ENCODE results near the gene SH3RF3. TPM values are rescaled to one million over a fixed set of nuclear protein-coding genes. Genes with fewer than 3 reads are reported as not detected.

SH3RF3 gene
- polyA plus RNA-seq, 1 of the 3 experiments (the other 2 are of a cell fraction): 1.9 TPM

DNA sequence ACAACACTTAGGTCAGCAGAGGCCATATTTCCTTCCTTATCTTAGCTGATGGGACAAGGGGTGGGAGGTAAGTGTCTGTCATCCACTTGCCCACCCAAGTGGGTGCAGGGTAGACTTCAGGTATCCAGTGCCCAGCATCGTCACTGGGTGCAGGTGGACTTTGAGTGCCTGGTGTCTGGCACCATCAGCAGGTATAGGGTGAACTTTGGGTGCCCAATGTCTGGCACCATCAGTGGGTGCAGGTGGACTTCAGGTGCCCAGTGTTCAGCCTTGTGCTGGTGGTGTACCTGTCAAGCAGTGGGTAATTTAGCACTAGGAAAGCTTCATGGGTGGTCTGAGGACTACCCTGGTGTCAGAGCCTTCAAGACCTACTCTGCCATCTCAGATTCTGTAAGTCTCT, 309.1 kb downstream of the SH3RF3 start:
- Histone ChIP-seq H3F3A (replicated peaks; ENCODE audit: insufficient read depth) (peaks cover 5% of the 10 kb centered on the region), H3K79me2 (ENCODE audit: insufficient read depth) (no peaks in the 10 kb centered on the region), H3K9me2 (no peaks in the 10 kb centered on the region), H2AFZ (ENCODE audit: low read depth) (no peak overlapping the region), H4K20me1 (ENCODE audit: insufficient read depth) (no peaks in the 10 kb centered on the region), H3K27ac (ENCODE audit: low read depth in 2 of 2, low read length in 1 of 2) (no peak overlapping the region), H3K27me3 (ENCODE audit: insufficient read depth) (no peaks in the 10 kb centered on the region), H3K9me3 (peaks cover 8% of the 10 kb centered on the region; the same call in 1 of the 2 replicates), H3K9ac (no peak overlapping the region), H3K4me3 (ENCODE audit: low read depth in 2 of 2, low read length in 1 of 2) (no peak overlapping the region), H3K4me1 (ENCODE audit: control insufficient read depth in 1 of 2, insufficient read depth in 2 of 2, low read depth in 1 of 2, low read length in 1 of 2) (no peaks in the 10 kb centered on the region; a peak in 1 of 4 replicates), H3K4me2 (no peak overlapping the region), H3K36me3 (replicated peaks in 1 of 2; ENCODE audit: control insufficient read depth in 1 of 2, insufficient read depth in 2 of 2, low read length in 1 of 2) (peaks cover 9 to 27% of the 10 kb centered on the region in 2 experiments)
- no peak for DNase-seq
- 100% methylated on average over 1 of the region's 1 CpG for WGBS (ENCODE audit: low lambda C conversion rate)
- no peak for TF ChIP-seq SIN3A (IDR thresholded peaks at IDR 0.05; ENCODE audit: borderline replicate concordance, low read depth, low read length)
- TF ChIP-seq RCOR1 (IDR thresholded peaks at IDR 0.05; ENCODE audit: low read length): no peak
- TF ChIP-seq TAF1 (IDR thresholded peaks at IDR 0.05; ENCODE audit: borderline replicate concordance, low read depth, low read length): no peak
- no peak for TF ChIP-seq ELF1 (IDR thresholded peaks at IDR 0.05)
- no peak for TF ChIP-seq PBX3 (IDR thresholded peaks at IDR 0.05)
- TF ChIP-seq CHD2 (IDR thresholded peaks at IDR 0.05; ENCODE audit: low read length, partially characterized antibody): no peak
- TF ChIP-seq FOXJ3 (CRISPR knock-in tag; IDR thresholded peaks at IDR 0.05): no peak
- CTCF ChIA-PET: no interaction called here
- POLR2A ChIA-PET: no interaction called here

DNA sequence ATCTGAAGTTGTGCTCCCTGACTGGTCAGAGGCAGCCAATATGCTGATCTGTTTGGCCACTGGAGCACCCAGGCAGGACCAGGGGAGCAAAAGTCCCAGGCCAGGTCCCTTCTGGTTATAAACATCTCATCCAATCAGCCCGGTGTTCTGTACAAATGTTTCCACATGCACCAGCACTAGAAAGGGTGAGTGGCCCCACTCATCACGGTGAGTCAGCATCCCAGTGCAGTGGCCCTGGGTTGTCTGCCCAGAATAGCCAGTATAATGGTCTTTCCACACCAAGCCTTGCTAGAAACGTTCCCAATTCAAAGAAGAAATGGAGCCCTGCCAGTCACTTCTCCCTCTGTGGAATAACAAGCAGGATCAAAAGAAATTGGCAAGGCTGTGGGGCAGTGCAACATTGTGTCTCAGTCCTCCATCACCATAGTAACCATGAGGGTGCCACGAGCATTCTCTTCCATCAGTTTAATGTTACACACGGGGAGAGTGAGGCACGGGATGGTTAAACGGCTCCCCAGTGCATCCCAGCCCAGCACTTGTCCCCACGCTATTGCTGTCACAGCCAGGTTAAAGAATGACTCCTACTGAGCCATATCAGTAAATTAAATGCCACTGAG, 309.9 kb downstream of the SH3RF3 start:
- no peak overlapping the region for H3K4me2 ChIP-seq
- H3K9me2 ChIP-seq: no peaks in the 10 kb centered on the region
- H3K36me3 ChIP-seq (replicated peaks in 1 of 2; ENCODE audit: control insufficient read depth in 1 of 2, insufficient read depth in 2 of 2, low read length in 1 of 2): peaks cover 9 to 34% of the 10 kb centered on the region in 2 experiments
- ChIA-PET POLR2A (no interaction called here), CTCF (no interaction called here)
- no peak for TF ChIP-seq ELF1 (IDR thresholded peaks at IDR 0.05)
- peak; percentile 27; the same call in 1 of the 2 replicates for TF ChIP-seq FOSL2 (IDR thresholded peaks at IDR 0.05; ENCODE audit: borderline replicate concordance, low read depth)
- no peaks in the 10 kb centered on the region for H4K20me1 ChIP-seq (ENCODE audit: insufficient read depth)
- no peaks in the 10 kb centered on the region for H3K27me3 ChIP-seq (ENCODE audit: insufficient read depth)
- no peak overlapping the region for H3K9ac ChIP-seq
- H3K79me2 ChIP-seq (ENCODE audit: insufficient read depth): no peaks in the 10 kb centered on the region
- DNase-seq: peak; percentile 7
- 52% methylated on average over 6 of the region's 8 CpGs for WGBS (ENCODE audit: low lambda C conversion rate)
- peaks cover 5% of the 10 kb centered on the region for H3F3A ChIP-seq (replicated peaks; ENCODE audit: insufficient read depth)
- H3K27ac ChIP-seq (ENCODE audit: low read depth in 2 of 2, low read length in 1 of 2): no peak overlapping the region
- no peaks in the 10 kb centered on the region; a peak in 1 of 4 replicates for H3K4me1 ChIP-seq (ENCODE audit: control insufficient read depth in 1 of 2, insufficient read depth in 2 of 2, low read depth in 1 of 2, low read length in 1 of 2)
- no peak overlapping the region for H2AFZ ChIP-seq (ENCODE audit: low read depth)
- peaks cover 10% of the 10 kb centered on the region; the same call in 1 of the 2 replicates for H3K9me3 ChIP-seq
- H3K4me3 ChIP-seq (ENCODE audit: low read depth in 2 of 2, low read length in 1 of 2): no peak overlapping the region

GRCh38 chr2:109439390-109439786, 310.4 kb downstream of the SH3RF3 start:
- WGBS (ENCODE audit: low lambda C conversion rate): 79% methylated on average over 4 of the region's 4 CpGs
- Histone ChIP-seq H3K4me3 (ENCODE audit: low read depth in 2 of 2, low read length in 1 of 2) (no peak overlapping the region), H3K27me3 (ENCODE audit: insufficient read depth) (no peaks in the 10 kb centered on the region), H3K9ac (no peak overlapping the region), H3K79me2 (ENCODE audit: insufficient read depth) (no peaks in the 10 kb centered on the region), H3K9me3 (peaks cover 13% of the 10 kb centered on the region; the same call in 1 of the 2 replicates), H3K4me2 (no peak overlapping the region), H2AFZ (ENCODE audit: low read depth) (no peak overlapping the region), H3F3A (replicated peaks; ENCODE audit: insufficient read depth) (peaks cover 5% of the 10 kb centered on the region), H3K36me3 (replicated peaks in 1 of 2; ENCODE audit: control insufficient read depth in 1 of 2, insufficient read depth in 2 of 2, low read length in 1 of 2) (peaks cover 9 to 38% of the 10 kb centered on the region in 2 experiments), H4K20me1 (ENCODE audit: insufficient read depth) (no peaks in the 10 kb centered on the region), H3K4me1 (ENCODE audit: control insufficient read depth in 1 of 2, insufficient read depth in 2 of 2, low read depth in 1 of 2, low read length in 1 of 2) (no peaks in the 10 kb centered on the region; a peak in 1 of 4 replicates), H3K9me2 (no peaks in the 10 kb centered on the region), H3K27ac (ENCODE audit: low read depth in 2 of 2, low read length in 1 of 2) (no peak overlapping the region)
- CTCF ChIA-PET: no interaction called here
- DNase-seq: no peak
- POLR2A ChIA-PET: no interaction called here
- TF ChIP-seq EZH2phosphoT487 (IDR thresholded peaks at IDR 0.05; ENCODE audit: borderline replicate concordance, low read depth): no peak
- no peak for TF ChIP-seq GABPA (IDR thresholded peaks at IDR 0.05; ENCODE audit: low read depth)
- TF ChIP-seq, protein P1, sequence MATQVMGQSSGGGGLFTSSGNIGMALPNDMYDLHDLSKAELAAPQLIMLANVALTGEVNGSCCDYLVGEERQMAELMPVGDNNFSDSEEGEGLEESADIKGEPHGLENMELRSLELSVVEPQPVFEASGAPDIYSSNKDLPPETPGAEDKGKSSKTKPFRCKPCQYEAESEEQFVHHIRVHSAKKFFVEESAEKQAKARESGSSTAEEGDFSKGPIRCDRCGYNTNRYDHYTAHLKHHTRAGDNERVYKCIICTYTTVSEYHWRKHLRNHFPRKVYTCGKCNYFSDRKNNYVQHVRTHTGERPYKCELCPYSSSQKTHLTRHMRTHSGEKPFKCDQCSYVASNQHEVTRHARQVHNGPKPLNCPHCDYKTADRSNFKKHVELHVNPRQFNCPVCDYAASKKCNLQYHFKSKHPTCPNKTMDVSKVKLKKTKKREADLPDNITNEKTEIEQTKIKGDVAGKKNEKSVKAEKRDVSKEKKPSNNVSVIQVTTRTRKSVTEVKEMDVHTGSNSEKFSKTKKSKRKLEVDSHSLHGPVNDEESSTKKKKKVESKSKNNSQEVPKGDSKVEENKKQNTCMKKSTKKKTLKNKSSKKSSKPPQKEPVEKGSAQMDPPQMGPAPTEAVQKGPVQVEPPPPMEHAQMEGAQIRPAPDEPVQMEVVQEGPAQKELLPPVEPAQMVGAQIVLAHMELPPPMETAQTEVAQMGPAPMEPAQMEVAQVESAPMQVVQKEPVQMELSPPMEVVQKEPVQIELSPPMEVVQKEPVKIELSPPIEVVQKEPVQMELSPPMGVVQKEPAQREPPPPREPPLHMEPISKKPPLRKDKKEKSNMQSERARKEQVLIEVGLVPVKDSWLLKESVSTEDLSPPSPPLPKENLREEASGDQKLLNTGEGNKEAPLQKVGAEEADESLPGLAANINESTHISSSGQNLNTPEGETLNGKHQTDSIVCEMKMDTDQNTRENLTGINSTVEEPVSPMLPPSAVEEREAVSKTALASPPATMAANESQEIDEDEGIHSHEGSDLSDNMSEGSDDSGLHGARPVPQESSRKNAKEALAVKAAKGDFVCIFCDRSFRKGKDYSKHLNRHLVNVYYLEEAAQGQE (IDR thresholded peaks at IDR 0.05; ENCODE audit: low read depth, low read length): no peak
- TF ChIP-seq RAD21 (IDR thresholded peaks at IDR 0.05; ENCODE audit: low read length): no peak
- TF ChIP-seq JUND (IDR thresholded peaks at IDR 0.05): no peak
- no peak for TF ChIP-seq NRF1 (IDR thresholded peaks at IDR 0.05; ENCODE audit: low read depth, low read length)
- TF ChIP-seq USF1 (IDR thresholded peaks at IDR 0.05; ENCODE audit: borderline replicate concordance, low read depth): no peak

Measured in SK-N-SH (cell line).